Natural killer cell (primary cell): ENCODE measurements around the gene FBN3. TPM values are rescaled to one million over a fixed set of nuclear protein-coding genes. Genes with fewer than 3 reads are reported as not detected.
A peak's percentile ranks its signal among the peaks of the same experiment; 100 is the strongest.
"Not testable (repeated sequence)": the region's sequence is repeated elsewhere in the genome, so short reads cannot be mapped to it uniquely, and the experiment has no call there.

Experiments
- ATAC-seq, 3 donors: fragments of 150-1000 bp in 2 of 3; fragments of 200-7000 bp in 1 of 3; cut with Tn5 transposase; 1 replicate in 1 of 3; 2 replicates in 2 of 3; pipeline ENCODE4 v1.10.0; 2021; ENCODE audit warnings: mild to moderate bottlenecking in 2 of 3, moderate library complexity in 2 of 3
- DNase-seq, 2 donors: peaks; one replicate each; pipeline versions ENCODE4 v3.0.0 to v3.0.0-alpha.2; 2013 to 2021; ENCODE audit warnings: mixed read lengths in 1 of 2
- H3K27ac ChIP-seq: one replicate; pipeline ENCODE4 v1.5.1; 2013; ENCODE audit warnings: mild to moderate bottlenecking, low read length
- H3K27me3 ChIP-seq: one replicate; pipeline ENCODE4 v1.6.1; 2013; ENCODE audit warnings: low read length; ENCODE audit not compliant: control insufficient read depth, insufficient read depth
- H3K36me3 ChIP-seq: one replicate; pipeline ENCODE4 v1.6.1; 2013; ENCODE audit warnings: low read length; ENCODE audit not compliant: control insufficient read depth, insufficient read depth
- H3K4me1 ChIP-seq: one replicate; pipeline ENCODE4 v1.6.1; 2013; ENCODE audit warnings: low read length; ENCODE audit not compliant: control insufficient read depth, insufficient read depth
- H3K4me3 ChIP-seq: one replicate; pipeline ENCODE4 v1.5.1; 2013; ENCODE audit warnings: low read length
- H3K9me3 ChIP-seq: one replicate; pipeline ENCODE4 v1.6.1; 2013; ENCODE audit warnings: low read length; ENCODE audit not compliant: control insufficient read depth, insufficient read depth
- H3K27ac Mint-ChIP-seq, 2 donors: one replicate each; pipeline ENCODE4 v1.8.0; 2022; ENCODE audit warnings: mild to moderate bottlenecking in 2 of 2, mixed read lengths in 2 of 2, moderate library complexity in 1 of 2
- H3K27me3 Mint-ChIP-seq, 2 donors: one replicate each; pipeline ENCODE4 v1.8.0; 2022; ENCODE audit warnings: low read depth in 2 of 2, mixed read lengths in 2 of 2
- H3K36me3 Mint-ChIP-seq: one replicate; pipeline ENCODE4 v1.8.0; 2022; ENCODE audit warnings: mixed read lengths
- H3K4me1 Mint-ChIP-seq, 2 donors: one replicate each; pipeline ENCODE4 v1.8.0; 2022; ENCODE audit warnings: mixed read lengths in 2 of 2
- H3K4me3 Mint-ChIP-seq: one replicate; pipeline ENCODE4 v1.8.0; 2022; ENCODE audit warnings: mild to moderate bottlenecking, moderate library complexity, mixed read lengths
- H3K9me3 Mint-ChIP-seq, 2 donors: one replicate each; pipeline ENCODE4 v1.8.0; 2022; ENCODE audit warnings: mixed read lengths in 2 of 2
- CTCF ChIP-seq: fragments of 200-600 bp; IDR thresholded peaks from one replicate; pipeline ENCODE4 v1.8.0; 2022; ENCODE audit warnings: antibody characterized with exemption
- WGBS: methylation state at CpG from one replicate; pipeline ENCODE4 v1.1.7; 2013; ENCODE audit warnings: missing lambda C conversion rate; ENCODE audit not compliant: insufficient coverage; 5-methylcytosine and 5-hydroxymethylcytosine counted together
- intact Hi-C: fragments of 100-400 bp; cut with micrococcal nuclease; formaldehyde crosslinking; loops from one replicate; pipeline ENCODE4 v1.14.2; 2022
- total RNA-seq, 4 donors: library from RNA; stranded (reverse); fragments of 120-200 nt in 1 of 4; gene quantifications; one replicate each; pipeline versions ENCODE4 v1.2.3 to v1.2.4, GENCODE V29; 2013 to 2022

Gene FBN3
- total RNA-seq, 3 donors from 2014 or later (not counting 1 experiment from before 2014, with no cell fraction given): 0.25 TPM; not detected in 2

- no peak overlapping the region for H3K27ac Mint-ChIP-seq
- no peak overlapping the region for H3K27ac ChIP-seq
- DNase-seq (no peak), ATAC-seq (no peak)
- H3K27me3 Mint-ChIP-seq: peaks cover 18 to 20% of the 10 kb centered on the region in 2 donors
- no peaks in the 10 kb centered on the region for H3K4me1 ChIP-seq
- H3K9me3 Mint-ChIP-seq: no peaks in the 10 kb centered on the region
- 71% methylated on average over 2 of the region's 2 CpGs for WGBS
- H3K36me3 Mint-ChIP-seq: no peaks in the 10 kb centered on the region
- no peak overlapping the region for H3K4me3 Mint-ChIP-seq
- peaks cover 6% of the 10 kb centered on the region for H3K27me3 ChIP-seq
- no peaks in the 10 kb centered on the region for H3K9me3 ChIP-seq
- H3K4me1 Mint-ChIP-seq: peaks cover 7 to 12% of the 10 kb centered on the region in 2 donors
- TF ChIP-seq CTCF: no peak
- intact Hi-C loops: loop anchor here (5.0 kb wide), 2 partner anchors 37 to 52 kb away; partner anchors contain the start of gene CERS4
- no peak overlapping the region for H3K4me3 ChIP-seq
- no peaks in the 10 kb centered on the region for H3K36me3 ChIP-seq
These were observed 5.9 kb upstream of the FBN3 start for GRCh38 chr19:8155318-8155717.

GRCh38 chr19:8154014-8154413, 4.6 kb upstream of the FBN3 start:
- ATAC-seq: peak in 1 of 3 donors; percentile 38
- H3K36me3 ChIP-seq: not testable (repeated sequence)
- WGBS: 23% methylated on average over 8 of the region's 10 CpGs

GRCh38 chr19:8151767-8152035, 2.3 kb upstream of the FBN3 start:
- Mint-ChIP-seq H3K4me1 (peaks cover 5 to 17% of the 10 kb centered on the region in 2 donors), H3K27me3 (peaks cover 32 to 35% of the 10 kb centered on the region in 2 donors), H3K36me3 (no peaks in the 10 kb centered on the region), H3K4me3 (no peak overlapping the region), H3K9me3 (no peaks in the 10 kb centered on the region), H3K27ac (no peak overlapping the region)
- no peaks in the 10 kb centered on the region for H3K9me3 ChIP-seq
- peaks cover 5% of the 10 kb centered on the region for H3K4me1 ChIP-seq
- H3K4me3 ChIP-seq: no peak overlapping the region
- DNase-seq (no peak), ATAC-seq (no peak)
- H3K27ac ChIP-seq: no peak overlapping the region
- no peak for TF ChIP-seq CTCF
- intact Hi-C loops: no loop called here
- peaks cover 24% of the 10 kb centered on the region for H3K27me3 ChIP-seq
- no peaks in the 10 kb centered on the region for H3K36me3 ChIP-seq
- WGBS: 60% methylated on average over 5 of the region's 5 CpGs

More at GRCh38 chr19:8154014-8154413, 4.6 kb upstream of the FBN3 start:
- H3K4me3 Mint-ChIP-seq, H3K9me3 Mint-ChIP-seq, H3K4me3 ChIP-seq, H3K4me1 ChIP-seq, H3K27ac ChIP-seq, intact Hi-C loops, H3K27ac Mint-ChIP-seq, H3K9me3 ChIP-seq, H3K36me3 Mint-ChIP-seq: not testable (repeated sequence)
- Mint-ChIP-seq H3K4me1 (peaks cover 7 to 12% of the 10 kb centered on the region in 2 donors), H3K27me3 (peaks cover 24% of the 10 kb centered on the region in 2 donors)
- DNase-seq: peak in 1 of 2 donors; percentile 27
- peaks cover 12% of the 10 kb centered on the region for H3K27me3 ChIP-seq

- Mint-ChIP-seq H3K9me3 (no peaks in the 10 kb centered on the region), H3K4me3 (no peak overlapping the region), H3K27ac (no peak overlapping the region), H3K27me3 (peaks cover 37 to 40% of the 10 kb centered on the region in 2 donors), H3K36me3 (no peaks in the 10 kb centered on the region), H3K4me1 (peaks cover 5 to 17% of the 10 kb centered on the region in 2 donors)
- Histone ChIP-seq H3K4me3 (no peak overlapping the region), H3K27me3 (peaks cover 24% of the 10 kb centered on the region), H3K4me1 (peaks cover 5% of the 10 kb centered on the region), H3K27ac (no peak overlapping the region), H3K36me3 (no peaks in the 10 kb centered on the region), H3K9me3 (no peaks in the 10 kb centered on the region)
- WGBS: 82% methylated on average over 15 of the region's 15 CpGs
- intact Hi-C loops: no loop called here
- ATAC-seq: no peak
- no peak for DNase-seq
- no peak for TF ChIP-seq CTCF
These were observed 1.8 kb upstream of the FBN3 start for GRCh38 chr19:8150998-8151766.
